ENCODE measurements around the gene CD8B2.
"Not testable (repeated sequence)": the region's sequence is repeated elsewhere in the genome, so short reads cannot be mapped to it uniquely, and the experiment has no call there.

DNA sequence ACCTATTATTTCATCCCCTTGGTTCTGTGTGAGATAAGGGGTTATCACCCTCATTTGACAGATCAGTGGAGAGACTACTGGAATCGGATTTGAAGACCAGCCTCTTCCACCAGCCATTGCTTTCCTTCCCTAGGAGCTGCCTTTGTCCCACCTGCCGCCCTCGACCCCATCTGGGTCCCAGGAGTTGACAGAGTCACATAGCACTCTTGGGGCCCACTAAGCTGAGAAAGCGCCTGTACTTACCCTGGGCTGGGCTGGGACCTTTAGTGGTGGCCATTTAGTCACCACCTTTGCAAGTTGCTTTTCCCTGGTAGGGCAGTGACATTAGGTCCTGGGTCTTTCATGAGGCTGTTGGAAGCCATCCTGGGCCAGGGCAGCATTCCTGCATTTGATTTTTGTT is 17.6 kb downstream of the CD8B2 start:
- not testable (repeated sequence) for TF ChIP-seq CTCF (IDR thresholded peaks at IDR 0.05 in 2 of 3, conservative IDR thresholded peaks at IDR 0.05 in 1 of 3; ENCODE audit: control insufficient read depth in 2 of 3, extremely low read depth in 1 of 3, insufficient read depth in 1 of 3, low read depth in 3 of 3, low read length in 3 of 3); POLR2A (IDR thresholded peaks at IDR 0.05; ENCODE audit: low read depth, low read length); MEF2A (IDR thresholded peaks at IDR 0.05; ENCODE audit: insufficient read depth, low read depth, low read length); RCOR1 (conservative IDR thresholded peaks at IDR 0.05; ENCODE audit: low read depth, low read length); USF2 (IDR thresholded peaks at IDR 0.05; ENCODE audit: borderline replicate concordance, low read depth, low read length); CHD1 (IDR thresholded peaks at IDR 0.05; ENCODE audit: low read depth, low read length)

All from GM12878 (cell line).